C1 segment of cervical spinal cord (tissue), 14 donors: ENCODE data around the gene SLC25A39.
A peak's percentile ranks its signal among the peaks of the same experiment; 100 is the strongest.
"Not testable (repeated sequence)": the region's sequence is repeated elsewhere in the genome, so short reads cannot be mapped to it uniquely, and the experiment has no call there.

Experiments used
- DNase-seq, 14 donors: peaks; one replicate each; lab custom pipeline; 2025; lab: John Stamatoyannopoulos, UW

The SLC25A39 gene

GRCh38 chr17:44335968-44336367 lies 11.3 kb upstream of the SLC25A39 start:
- no peak for DNase-seq

DNA sequence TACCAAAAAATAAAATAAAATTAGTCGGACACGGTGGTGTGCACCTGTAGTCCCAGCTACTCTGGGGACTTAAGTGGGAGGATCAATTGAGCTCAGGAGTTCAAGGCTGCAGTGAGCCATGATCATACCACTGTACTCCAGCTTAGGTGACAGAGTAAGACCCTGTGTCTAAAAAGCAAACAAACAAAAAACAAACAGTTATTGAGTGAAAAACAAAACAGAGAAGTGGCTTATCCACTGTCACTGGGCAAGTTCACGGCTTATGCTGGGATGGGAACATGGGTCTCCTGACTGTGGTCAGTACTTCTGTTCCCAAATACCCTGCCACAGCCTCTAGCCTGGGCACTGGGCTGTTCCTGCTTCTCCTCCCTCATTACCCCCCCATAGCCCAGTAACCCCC lies 10.9 kb upstream of the SLC25A39 start:
- no peak for DNase-seq

GRCh38 chr17:44334727-44335126 lies 10.1 kb upstream of the SLC25A39 start:
- DNase-seq = no peak

DNA sequence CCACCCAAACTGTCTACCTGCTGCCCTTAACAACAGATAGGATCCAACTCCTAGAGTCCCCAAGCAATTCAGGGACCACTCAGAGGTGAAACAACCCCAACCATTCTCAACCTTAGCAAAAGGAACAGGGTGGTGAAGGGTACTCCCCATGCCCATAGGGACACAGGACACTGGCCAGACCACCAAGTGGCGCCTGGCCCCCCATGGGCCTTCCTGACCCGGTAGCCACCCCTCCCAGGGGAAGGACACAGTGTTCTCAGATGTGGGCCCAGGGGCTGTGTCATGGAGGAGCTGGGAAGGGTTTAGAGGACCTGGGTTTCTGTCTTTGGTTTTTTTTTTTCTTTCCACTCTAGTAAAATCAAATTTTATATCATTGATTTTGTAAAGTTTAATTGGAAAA lies 9.7 kb upstream of the SLC25A39 start:
- DNase-seq = no peak

- no peak for DNase-seq
Observed at GRCh38 chr17:44333371-44333770, 8.7 kb upstream of the SLC25A39 start.

DNA sequence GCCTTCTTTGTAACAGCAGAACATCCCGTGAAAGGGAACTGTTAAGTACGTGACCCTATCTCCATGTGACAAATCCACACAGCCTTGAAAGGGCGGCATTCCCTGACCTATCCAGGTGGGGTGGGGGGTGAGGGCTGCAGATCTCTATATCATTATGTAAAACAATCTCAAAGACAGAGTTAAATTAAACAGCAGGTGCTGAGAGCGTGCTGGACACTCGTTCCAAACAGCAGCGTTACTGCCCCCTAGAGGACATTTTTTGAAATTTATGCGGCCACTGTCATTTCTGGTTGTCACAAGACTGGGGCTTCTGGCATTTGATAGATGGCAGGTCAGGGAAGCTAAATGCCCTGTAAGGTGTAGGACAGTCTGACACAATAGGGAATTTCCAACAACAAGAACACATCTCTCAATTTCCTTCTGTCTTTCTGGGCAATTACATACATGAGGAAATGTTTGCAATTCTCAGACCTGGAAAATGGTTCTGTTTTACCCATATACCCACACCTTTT lies 6.7 kb upstream of the SLC25A39 start:
- DNase-seq = peak in 10 of 14 donors; percentile 24 to 77 (median 47)

GRCh38 chr17:44330263-44330662 lies 5.6 kb upstream of the SLC25A39 start:
- DNase-seq = not testable (repeated sequence)

GRCh38 chr17:44329516-44329915 lies 4.9 kb upstream of the SLC25A39 start:
- DNase-seq = not testable (repeated sequence)

- DNase-seq = no peak
Observed at GRCh38 chr17:44327715-44328449, 3.3 kb upstream of the SLC25A39 start.

- DNase-seq = peak; percentile 53 to 97 (median 94)
Observed at GRCh38 chr17:44326861-44327444, 2.3 kb upstream of the SLC25A39 start.

DNA sequence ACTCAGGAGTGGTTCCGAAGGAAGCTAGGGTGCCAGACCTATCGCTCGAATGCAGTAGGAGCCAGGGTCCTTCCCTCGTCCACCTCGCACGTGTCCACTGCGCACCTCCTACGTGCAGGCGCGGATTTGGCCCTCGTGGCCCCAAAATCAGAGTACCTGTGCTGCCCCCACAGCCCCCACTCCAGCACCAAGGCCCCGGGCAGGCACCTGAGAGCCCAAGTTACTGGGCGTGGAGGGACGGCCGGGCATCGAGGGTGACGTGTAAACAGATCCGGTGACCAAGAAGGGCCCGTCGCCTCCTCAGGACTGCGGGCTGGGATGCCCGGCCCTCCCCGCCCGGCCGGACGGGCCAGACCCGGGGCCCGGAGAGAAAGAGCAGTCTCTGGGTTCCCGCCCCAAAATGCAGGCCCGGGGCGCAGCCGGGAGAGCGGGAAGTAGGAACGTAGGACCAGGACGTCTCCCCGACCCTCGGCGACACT lies 492 bp downstream of the SLC25A39 start:
- no peak for DNase-seq

GRCh38 chr17:44323359-44324091 lies 1.1 kb downstream of the SLC25A39 start:
- no peak for DNase-seq

GRCh38 chr17:44322236-44322895 lies 2.3 kb downstream of the SLC25A39 start:
- no peak for DNase-seq

- DNase-seq = no peak
Observed at GRCh38 chr17:44321246-44322120, 3.1 kb downstream of the SLC25A39 start.

- DNase-seq = no peak
Observed at GRCh38 chr17:44320066-44320465, 4.6 kb downstream of the SLC25A39 start.

GRCh38 chr17:44318077-44318892 lies 6.3 kb downstream of the SLC25A39 start:
- no peak for DNase-seq

DNA sequence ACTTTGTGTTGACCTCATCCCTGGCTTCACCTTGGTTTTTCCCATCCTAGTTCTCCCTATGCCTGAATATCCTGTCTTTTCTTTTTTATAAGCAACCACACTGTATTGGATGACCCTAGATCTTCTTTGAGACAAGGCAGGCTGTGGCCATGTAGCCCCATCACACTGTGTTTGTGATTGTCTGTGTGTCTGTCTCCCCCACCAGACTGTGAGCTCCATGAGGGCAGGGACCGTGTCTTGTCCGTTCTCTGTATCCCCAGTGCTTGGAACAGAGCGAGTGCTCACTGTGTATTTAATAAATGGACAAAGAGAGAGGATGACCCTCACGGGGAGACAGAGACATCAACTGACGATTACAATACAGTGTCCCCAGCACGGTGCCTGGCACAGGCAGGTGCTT lies 7.1 kb downstream of the SLC25A39 start:
- no peak for DNase-seq

- DNase-seq = no peak
Observed at GRCh38 chr17:44315760-44316731, 8.6 kb downstream of the SLC25A39 start.
